CD4-positive, alpha-beta T cell treated with Interleukin-15 for 4 hours (primary cell): ENCODE data around the gene UNC5C.

Experiments
- DNase-seq: peaks from one replicate; pipeline ENCODE4 v3.0.0-alpha.2; 2020; ENCODE audit warnings: low spot score

Gene UNC5C

GRCh38 chr4:95522682-95523530 lies 25.9 kb downstream of the UNC5C start:
- no peak for DNase-seq

GRCh38 chr4:95517576-95518345 lies 31.0 kb downstream of the UNC5C start:
- DNase-seq, result no peak

- DNase-seq, result no peak
Observed at GRCh38 chr4:95516528-95517017, 32.2 kb downstream of the UNC5C start.

DNA sequence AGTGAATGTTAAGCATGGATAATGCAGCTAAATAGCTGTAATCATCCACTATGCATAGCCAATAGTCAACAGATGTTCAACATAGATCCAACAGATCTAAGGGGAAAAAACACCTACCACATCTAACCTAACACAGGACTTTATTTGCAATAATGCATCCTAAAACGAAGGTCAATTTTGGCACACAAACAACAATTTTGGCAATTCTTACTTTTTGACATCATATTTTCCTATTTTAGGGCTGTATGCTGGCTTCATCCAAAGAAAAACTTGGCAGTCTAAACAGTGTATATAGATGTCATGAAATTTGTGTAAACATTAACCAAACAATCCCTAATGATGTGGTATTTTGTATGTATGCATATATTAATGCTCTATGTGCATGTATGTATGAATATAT lies 33.2 kb downstream of the UNC5C start:
- DNase-seq, result no peak

- DNase-seq, result no peak
Observed at GRCh38 chr4:95513022-95513421, 35.8 kb downstream of the UNC5C start.

DNA sequence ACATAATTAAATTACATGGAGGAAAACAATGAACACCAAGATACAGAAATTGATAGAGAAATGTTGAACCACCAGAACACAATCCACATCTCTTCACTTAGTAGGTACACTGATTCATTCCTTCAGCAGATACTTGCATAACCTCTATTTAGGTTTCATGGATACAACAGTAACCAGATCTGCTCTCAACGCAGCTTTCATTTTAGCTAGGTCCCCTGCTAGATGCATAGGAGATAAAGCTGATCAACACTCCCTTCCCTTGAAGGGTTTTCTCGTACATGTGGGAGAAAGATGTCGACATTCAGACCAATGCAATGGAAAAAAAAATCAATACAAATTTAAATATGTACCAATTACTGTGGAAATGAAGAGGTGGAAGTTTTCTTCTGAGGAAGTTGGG lies 37.3 kb downstream of the UNC5C start:
- DNase-seq, result no peak

GRCh38 chr4:95510877-95511276 lies 37.9 kb downstream of the UNC5C start:
- no peak for DNase-seq

GRCh38 chr4:95510145-95510544 lies 38.6 kb downstream of the UNC5C start:
- no peak for DNase-seq

DNA sequence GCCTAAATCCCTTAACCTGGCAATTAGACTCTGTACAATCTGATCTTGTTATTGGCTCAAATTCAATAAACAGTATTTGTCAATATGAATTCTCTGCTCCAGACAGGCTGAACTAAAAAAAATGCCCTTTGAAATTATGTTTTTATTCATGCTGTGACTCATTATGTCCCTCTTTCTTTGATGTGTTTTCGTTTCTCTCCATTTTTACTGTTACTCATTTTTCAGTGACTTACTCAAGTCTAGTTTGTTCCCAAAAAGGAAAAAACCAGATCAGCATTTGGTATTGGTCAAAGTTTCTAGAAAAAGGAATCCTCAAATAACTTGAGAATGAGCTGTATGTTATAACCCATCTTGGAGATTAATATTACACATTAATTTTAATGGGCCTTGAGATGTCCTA lies 40.4 kb downstream of the UNC5C start:
- DNase-seq, result no peak

DNA sequence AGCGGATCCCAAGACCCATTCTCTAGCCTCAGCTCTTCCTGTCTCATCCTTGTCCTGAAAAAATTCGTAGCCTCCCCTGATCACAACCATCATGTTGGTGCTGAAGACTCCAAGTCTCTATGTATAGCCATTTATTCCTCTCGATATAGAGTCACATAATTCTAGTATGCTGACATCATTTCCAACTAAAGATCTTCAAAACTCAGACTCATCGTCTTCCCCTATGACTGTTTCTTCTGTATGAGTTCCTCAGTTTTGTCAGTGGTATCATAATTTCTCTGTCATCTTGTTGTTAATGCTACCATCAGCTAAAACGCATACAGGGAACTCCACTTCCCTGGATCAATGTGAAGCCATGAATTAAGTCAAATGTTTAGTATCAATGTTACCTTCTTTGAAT lies 41.2 kb downstream of the UNC5C start:
- DNase-seq, result no peak

DNA sequence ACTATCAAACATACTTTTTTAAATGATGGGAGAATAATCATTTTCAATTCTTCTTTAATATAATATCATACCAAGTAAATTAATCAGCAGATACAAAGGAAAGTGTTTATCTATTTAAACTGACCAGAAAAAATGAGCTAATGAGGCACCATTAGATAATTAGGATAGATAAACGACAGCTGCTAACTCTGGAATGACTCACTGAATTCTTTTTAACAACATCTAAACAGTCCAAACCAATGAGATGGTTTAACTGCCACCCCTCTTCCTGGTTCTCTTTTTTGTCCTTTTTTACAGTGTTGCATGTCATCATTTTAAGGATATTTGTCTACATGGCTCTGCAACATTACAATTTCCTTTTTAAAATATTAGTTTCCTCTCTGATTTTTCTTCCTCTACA lies 41.6 kb downstream of the UNC5C start:
- DNase-seq, result no peak

DNA sequence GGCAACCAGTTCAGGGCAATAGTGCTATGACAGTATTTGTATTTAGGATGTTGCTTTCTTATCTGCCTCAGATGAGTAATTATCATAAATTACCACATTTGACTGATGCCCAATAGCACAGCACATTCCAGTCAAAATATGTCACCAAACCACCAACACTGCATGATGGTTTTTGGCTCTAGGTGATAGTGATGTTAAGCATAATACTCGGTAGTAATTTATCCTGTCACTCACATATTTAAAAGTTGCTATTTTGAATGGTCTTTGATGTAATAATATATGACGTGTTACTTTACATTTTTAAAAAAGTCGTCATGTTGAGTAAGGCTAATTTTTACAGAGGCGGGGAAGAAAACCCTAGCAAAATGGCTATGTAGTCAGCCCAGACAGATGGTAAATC lies 42.5 kb downstream of the UNC5C start:
- no peak for DNase-seq

GRCh38 chr4:95505799-95506198 lies 43.0 kb downstream of the UNC5C start:
- no peak for DNase-seq

GRCh38 chr4:95505151-95505550 lies 43.6 kb downstream of the UNC5C start:
- DNase-seq, result no peak

GRCh38 chr4:95504501-95504900 lies 44.3 kb downstream of the UNC5C start:
- DNase-seq, result no peak

GRCh38 chr4:95500361-95500760 lies 48.4 kb downstream of the UNC5C start:
- DNase-seq, result no peak

DNA sequence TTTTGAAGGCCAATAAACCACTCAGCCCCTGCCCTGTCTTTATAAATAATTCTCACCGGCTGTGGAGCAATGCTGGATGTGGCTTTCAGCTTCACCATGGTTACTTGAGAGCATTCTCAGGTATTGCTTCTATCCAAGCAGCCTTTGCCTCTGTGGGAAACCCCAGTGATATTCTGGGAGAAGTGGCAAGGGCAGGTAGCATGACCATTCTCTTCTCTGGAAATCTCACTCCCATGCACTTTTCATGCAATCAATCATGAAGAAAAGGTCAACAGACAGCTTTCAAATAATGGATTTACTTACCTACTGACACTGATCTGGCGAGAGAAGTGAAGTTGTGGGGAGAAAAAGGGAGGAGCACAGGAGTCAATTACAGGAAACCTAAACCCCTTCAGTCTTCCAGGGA lies 49.5 kb downstream of the UNC5C start:
- DNase-seq, result no peak

DNA sequence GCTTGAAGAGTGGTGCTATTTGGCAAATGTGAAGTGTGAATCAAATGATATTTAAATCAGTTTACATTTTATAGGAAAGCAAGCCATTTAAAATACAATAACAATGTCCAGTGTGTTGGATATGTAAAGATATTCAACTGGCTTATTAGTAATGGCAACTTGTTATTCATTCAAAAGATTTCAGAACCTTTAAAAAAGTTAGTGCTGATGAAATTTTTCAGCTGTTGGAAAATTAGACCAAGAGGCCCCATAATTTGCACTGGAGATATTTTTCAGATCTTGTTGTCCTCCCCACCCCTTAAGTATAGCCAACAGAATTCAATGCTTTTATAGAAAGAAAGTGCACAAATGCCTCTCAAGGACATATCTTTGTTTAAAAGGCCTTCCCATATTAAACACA lies 54.6 kb downstream of the UNC5C start:
- no peak for DNase-seq

- DNase-seq, result no peak
Observed at GRCh38 chr4:95478679-95479078, 70.1 kb downstream of the UNC5C start.

DNA sequence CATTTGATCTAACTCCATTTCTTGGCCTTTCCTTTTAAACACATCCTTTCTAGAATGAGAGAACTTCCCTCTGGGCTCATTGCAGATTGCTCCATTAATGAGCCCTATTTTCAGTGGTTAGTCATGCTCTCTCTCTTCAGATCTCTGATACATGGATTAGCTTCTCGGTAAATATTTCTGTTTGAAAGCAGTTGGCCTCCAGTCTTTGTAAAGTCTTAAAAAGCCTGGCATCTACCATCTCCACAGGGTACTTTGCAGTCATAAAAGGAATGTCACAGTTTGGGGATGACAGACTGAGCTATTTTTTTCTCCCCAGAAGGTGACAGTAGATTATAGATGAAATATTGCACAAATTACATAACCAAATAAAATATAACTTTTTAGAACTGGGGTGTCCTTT lies 72.7 kb downstream of the UNC5C start:
- no peak for DNase-seq

DNA sequence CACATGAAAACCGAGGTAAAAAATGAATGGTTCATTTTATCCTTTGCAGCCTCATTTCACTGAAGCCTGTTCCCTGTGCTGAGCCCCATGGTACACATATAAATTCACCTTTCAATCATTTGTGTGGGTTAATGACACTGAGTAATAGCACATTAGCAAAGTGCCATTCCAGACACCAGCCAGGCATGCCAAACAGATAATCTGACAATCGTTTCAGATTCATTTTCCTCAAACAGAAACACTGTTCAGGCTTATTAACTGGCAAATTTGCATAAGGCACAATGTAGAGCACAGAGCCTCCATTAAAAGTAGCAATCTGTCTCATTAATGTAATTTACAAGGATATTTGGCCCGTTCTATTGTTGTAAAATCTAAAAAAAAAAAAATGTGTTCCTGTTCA lies 76.2 kb downstream of the UNC5C start:
- DNase-seq, result no peak

DNA sequence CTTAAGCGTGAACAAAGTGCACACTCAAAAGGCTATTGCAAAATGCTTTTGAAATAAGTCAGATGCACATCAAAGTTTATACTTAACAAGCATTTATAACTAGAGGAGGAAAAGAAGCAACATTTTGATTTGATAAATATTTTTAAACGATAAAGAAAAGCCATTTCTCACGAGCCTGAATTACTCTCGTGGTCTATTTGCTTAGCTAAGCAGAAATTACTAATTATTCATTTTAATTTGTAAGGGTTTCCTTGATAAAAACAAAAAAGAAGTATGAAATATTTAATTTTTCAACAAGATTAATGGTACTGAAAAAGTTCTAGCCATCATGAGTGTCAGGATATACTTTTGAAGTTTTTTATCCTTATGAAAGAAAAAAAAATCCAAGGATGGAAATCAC lies 78.2 kb downstream of the UNC5C start:
- no peak for DNase-seq

- DNase-seq, result no peak
Observed at GRCh38 chr4:95469617-95470016, 79.2 kb downstream of the UNC5C start.
